Right lobe of liver (tissue), 4 donors: ENCODE results near the gene ARMH3.

Experiments used
- POLR2A ChIP-seq: fragments of 450-650 bp; IDR thresholded peaks from one replicate; pipeline ENCODE4 v1.6.1; 2017; ENCODE audit warnings: antibody characterized with exemption, mild to moderate bottlenecking
- TF ChIP-seq, protein P1 (sequence below), 4 donors: fragments of 200-600 bp in 3 of 4; fragments of 450-650 bp in 1 of 4; IDR thresholded peaks; one replicate each; pipeline versions ENCODE4 v1.5.1 to v1.8.0; 2016 to 2022; ENCODE audit warnings: antibody characterized with exemption in 4 of 4, mild to moderate bottlenecking in 2 of 4
- donor health status: DM: no; HTN: no; CAD: no.
- donor health status: DM: no; HTN: no; CAD: no.
- donor health status: DM: no; HTN: yes; CAD: no.

GRCh38 chr10:101959346-101959916 is 96.5 kb downstream of the ARMH3 start:
- TF ChIP-seq, protein P1, sequence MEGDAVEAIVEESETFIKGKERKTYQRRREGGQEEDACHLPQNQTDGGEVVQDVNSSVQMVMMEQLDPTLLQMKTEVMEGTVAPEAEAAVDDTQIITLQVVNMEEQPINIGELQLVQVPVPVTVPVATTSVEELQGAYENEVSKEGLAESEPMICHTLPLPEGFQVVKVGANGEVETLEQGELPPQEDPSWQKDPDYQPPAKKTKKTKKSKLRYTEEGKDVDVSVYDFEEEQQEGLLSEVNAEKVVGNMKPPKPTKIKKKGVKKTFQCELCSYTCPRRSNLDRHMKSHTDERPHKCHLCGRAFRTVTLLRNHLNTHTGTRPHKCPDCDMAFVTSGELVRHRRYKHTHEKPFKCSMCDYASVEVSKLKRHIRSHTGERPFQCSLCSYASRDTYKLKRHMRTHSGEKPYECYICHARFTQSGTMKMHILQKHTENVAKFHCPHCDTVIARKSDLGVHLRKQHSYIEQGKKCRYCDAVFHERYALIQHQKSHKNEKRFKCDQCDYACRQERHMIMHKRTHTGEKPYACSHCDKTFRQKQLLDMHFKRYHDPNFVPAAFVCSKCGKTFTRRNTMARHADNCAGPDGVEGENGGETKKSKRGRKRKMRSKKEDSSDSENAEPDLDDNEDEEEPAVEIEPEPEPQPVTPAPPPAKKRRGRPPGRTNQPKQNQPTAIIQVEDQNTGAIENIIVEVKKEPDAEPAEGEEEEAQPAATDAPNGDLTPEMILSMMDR (IDR thresholded peaks at IDR 0.05): no peak
- no peak for TF ChIP-seq POLR2A
